WTC11 (cell line): ENCODE measurements around the gene DHRS7B. TPM values are rescaled to one million over a fixed set of nuclear protein-coding genes. Genes with fewer than 3 reads are reported as not detected.
"Not testable (repeated sequence)": the region's sequence is repeated elsewhere in the genome, so short reads cannot be mapped to it uniquely, and the experiment has no call there.

Experiments used
- ATAC-seq: fragments of 200-7000 bp; cut with Tn5 transposase; 2 replicates; pipeline ENCODE4 v1.10.0; 2021; ENCODE audit warnings: mild to moderate bottlenecking, moderate library complexity
- CTCF ChIA-PET: fragments of 300-600 bp; sonication (Branson Sonifier 250); formaldehyde crosslinking; loops from one replicate; lab custom pipeline; 2021; ENCODE audit warnings: antibody characterized with exemption; lab: Charles Lee
- POLR2A ChIA-PET: fragments of 350-600 bp; sonication (Branson Sonifier 250); formaldehyde crosslinking; loops from one replicate; lab custom pipeline; 2021; ENCODE audit warnings: antibody characterized with exemption; lab: Charles Lee
- DNase-seq: peaks from one replicate; pipeline ENCODE4 v3.0.0; 2021; ENCODE audit warnings: low spot score
- H3K27ac Mint-ChIP-seq: 2 replicates; pipeline ENCODE4 v1.8.0; 2021; ENCODE audit warnings: mixed read lengths
- H3K27me3 Mint-ChIP-seq: 2 replicates; pipeline ENCODE4 v1.8.0; 2021; ENCODE audit warnings: low read depth, mild to moderate bottlenecking, moderate library complexity, mixed read lengths
- H3K36me3 Mint-ChIP-seq: 2 replicates; pipeline ENCODE4 v1.8.0; 2021; ENCODE audit warnings: mixed read lengths
- H3K4me1 Mint-ChIP-seq: 2 replicates; pipeline ENCODE4 v1.8.0; 2022; ENCODE audit warnings: mixed read lengths
- H3K4me3 Mint-ChIP-seq: 2 replicates; pipeline ENCODE4 v1.8.0; 2021; ENCODE audit warnings: mild to moderate bottlenecking, moderate library complexity, mixed read lengths
- H3K9me3 Mint-ChIP-seq: 2 replicates; pipeline ENCODE4 v1.8.0; 2021; ENCODE audit warnings: mixed read lengths
- CBFB ChIP-seq: sonication (generic); formaldehyde crosslinking; IDR thresholded peaks from 2 replicates; pipeline ENCODE4 v1.8.1; 2022; ENCODE audit warnings: mild to moderate bottlenecking, low read depth, missing genetic modification reagents
- CREB1 ChIP-seq: sonication (generic); formaldehyde crosslinking; IDR thresholded peaks from 2 replicates; pipeline ENCODE4 v1.8.0; 2023; ENCODE audit warnings: mild to moderate bottlenecking, missing genetic modification reagents
- CTCF ChIP-seq: fragments of 200-600 bp; IDR thresholded peaks from 2 replicates; pipeline ENCODE4 v1.8.0; 2022; ENCODE audit warnings: antibody characterized with exemption
- ESRRA ChIP-seq: sonication (generic); formaldehyde crosslinking; IDR thresholded peaks from 2 replicates; pipeline ENCODE4 v1.8.1; 2022; ENCODE audit warnings: mild to moderate bottlenecking, missing genetic modification reagents, borderline replicate concordance
- GABPB1 ChIP-seq: sonication (generic); formaldehyde crosslinking; IDR thresholded peaks from 2 replicates; pipeline ENCODE4 v1.8.1; 2023; ENCODE audit warnings: mild to moderate bottlenecking, missing genetic modification reagents
- GRHL2 ChIP-seq: fragments of 250-450 bp; sonication (Bioruptor Pico); IDR thresholded peaks from 2 replicates; pipeline ENCODE4 v1.8.0; 2022; ENCODE audit warnings: mild to moderate bottlenecking, moderate library complexity; ENCODE audit not compliant: insufficient replicate concordance, severe bottlenecking
- IRF2 ChIP-seq: sonication (generic); formaldehyde crosslinking; IDR thresholded peaks from 2 replicates; pipeline ENCODE4 v1.8.0; 2022; ENCODE audit warnings: low read depth, missing genetic modification reagents, borderline replicate concordance
- JUN ChIP-seq: sonication (generic); formaldehyde crosslinking; IDR thresholded peaks from 2 replicates; pipeline ENCODE4 v1.8.0; 2023; ENCODE audit warnings: mild to moderate bottlenecking, missing genetic modification reagents
- MYBL2 ChIP-seq: sonication (generic); formaldehyde crosslinking; IDR thresholded peaks from 2 replicates; pipeline ENCODE4 v1.8.1; 2023; ENCODE audit warnings: mild to moderate bottlenecking, moderate library complexity, missing genetic modification reagents
- NR2C2 ChIP-seq: sonication (generic); formaldehyde crosslinking; IDR thresholded peaks from 2 replicates; pipeline ENCODE4 v1.8.0; 2022; ENCODE audit warnings: mild to moderate bottlenecking, missing genetic modification reagents
- PRRX2 ChIP-seq: fragments of 250-450 bp; sonication (Bioruptor Pico); IDR thresholded peaks from 2 replicates; pipeline ENCODE4 v1.8.0; 2021; ENCODE audit warnings: mild to moderate bottlenecking
- RELA ChIP-seq: sonication (generic); formaldehyde crosslinking; IDR thresholded peaks from 2 replicates; pipeline ENCODE4 v1.8.1; 2022; ENCODE audit warnings: missing genetic modification reagents, mild to moderate bottlenecking, borderline replicate concordance
- SMAD3 ChIP-seq: sonication (generic); formaldehyde crosslinking; IDR thresholded peaks from 2 replicates; pipeline ENCODE4 v1.8.0; 2022; ENCODE audit warnings: missing genetic modification reagents, mild to moderate bottlenecking, borderline replicate concordance
- TP53 ChIP-seq: sonication (generic); formaldehyde crosslinking; IDR thresholded peaks from 2 replicates; pipeline ENCODE4 v1.8.1; 2023; ENCODE audit warnings: mild to moderate bottlenecking, missing genetic modification reagents
- ZMAT4 ChIP-seq: fragments of 250-450 bp; sonication (Bioruptor Pico); IDR thresholded peaks from 2 replicates; pipeline ENCODE4 v1.9.0; 2021; ENCODE audit warnings: mild to moderate bottlenecking
- ZNF121 ChIP-seq: sonication (generic); formaldehyde crosslinking; IDR thresholded peaks from 2 replicates; pipeline ENCODE4 v1.8.0; 2023; ENCODE audit warnings: missing genetic modification reagents
- ZNF423 ChIP-seq: fragments of 250-450 bp; sonication (Bioruptor Pico); IDR thresholded peaks from 2 replicates; pipeline ENCODE4 v2.1.2; 2022; ENCODE audit warnings: mild to moderate bottlenecking, moderate library complexity
- ZNF671 ChIP-seq: fragments of 250-450 bp; sonication (Bioruptor Pico); IDR thresholded peaks from 2 replicates; pipeline ENCODE4 v1.8.0; 2021; ENCODE audit warnings: mild to moderate bottlenecking
- total RNA-seq: library from RNA; stranded (reverse); gene quantifications from 3 replicates; pipeline ENCODE4 v1.2.3, GENCODE V29; 2021
- TF ChIP-seq, protein P1 (sequence below): fragments of 250-450 bp; sonication (Bioruptor Pico); IDR thresholded peaks from 2 replicates; pipeline ENCODE4 v2.1.2; 2022; ENCODE audit warnings: mild to moderate bottlenecking, moderate library complexity
- TF ChIP-seq, protein P2 (sequence below): sonication (generic); formaldehyde crosslinking; IDR thresholded peaks from 2 replicates; pipeline ENCODE4 v1.8.1; 2023; ENCODE audit warnings: mild to moderate bottlenecking, missing genetic modification reagents
- TF ChIP-seq, protein P3 (sequence below): sonication (generic); formaldehyde crosslinking; IDR thresholded peaks from 2 replicates; pipeline ENCODE4 v1.8.0; 2022; ENCODE audit warnings: mild to moderate bottlenecking, missing genetic modification reagents

The DHRS7B gene
- total RNA-seq, 1 experiment from 2014 or later, result 15.6 TPM

- TF ChIP-seq SMAD3 (CRISPR knock-in tag) (no peak), MYBL2 (CRISPR knock-in tag) (no peak), CREB1 (no peak), GRHL2 (no peak), JUN (CRISPR knock-in tag) (no peak)
Measured at GRCh38 chr17:21124086-21124485, 2.7 kb upstream of the DHRS7B start (continued).

DNA sequence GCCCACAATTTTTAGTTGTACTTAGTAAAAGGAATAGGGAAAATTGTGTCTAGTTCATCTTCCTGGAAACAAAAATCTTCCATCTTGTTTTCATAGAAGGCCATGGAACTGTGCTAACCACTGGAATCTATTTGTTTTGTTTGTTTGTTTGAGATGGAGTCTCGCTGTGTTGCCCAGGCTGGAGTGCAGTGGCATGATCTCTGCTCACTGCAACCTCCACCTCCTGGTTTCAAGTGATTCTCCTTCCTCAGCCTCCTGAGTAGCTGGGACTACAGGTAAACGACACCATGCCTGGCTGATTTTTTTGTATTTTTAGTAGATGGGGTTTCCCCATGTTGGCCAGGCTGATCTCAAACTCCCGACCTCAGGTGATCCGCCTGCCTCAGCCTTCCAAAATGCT lies 2.2 kb upstream of the DHRS7B start:
- CTCF ChIA-PET, H3K4me3 Mint-ChIP-seq, POLR2A ChIA-PET, ATAC-seq, H3K9me3 Mint-ChIP-seq, H3K36me3 Mint-ChIP-seq, H3K27me3 Mint-ChIP-seq, DNase-seq: not testable (repeated sequence)
- peak; percentile 75; the same call in 1 of the 2 replicates for TF ChIP-seq ZNF121 (CRISPR knock-in tag)
- peaks cover 40% of the 10 kb centered on the region for H3K4me1 Mint-ChIP-seq
- peak overlapping the region; percentile 74 for H3K27ac Mint-ChIP-seq

DNA sequence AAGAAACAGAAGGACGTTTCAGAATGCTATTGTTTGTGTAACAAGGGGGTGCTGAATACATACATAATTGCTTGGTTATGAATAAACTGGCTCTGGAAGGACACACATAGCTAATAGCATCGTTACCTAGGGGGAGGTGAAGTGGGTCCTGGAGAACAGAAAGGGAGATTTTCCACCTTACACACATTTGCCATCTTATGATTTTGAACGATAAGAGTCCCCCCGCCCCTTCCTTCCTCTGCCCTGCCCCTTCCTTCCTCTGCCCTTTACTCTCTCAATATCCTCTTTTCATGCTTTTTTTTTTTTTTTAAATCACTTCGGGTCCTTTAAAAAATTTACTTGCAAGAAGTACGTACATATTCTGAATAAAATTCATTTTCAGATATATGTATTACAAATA lies 902 bp upstream of the DHRS7B start:
- CTCF ChIA-PET, result interaction anchor here (1.4 kb wide), 1 partner anchor 331 kb away, joined by 3 read pairs; no protein-coding TSS in a partner anchor
- ATAC-seq, result no peak
- H3K36me3 Mint-ChIP-seq, result no peaks in the 10 kb centered on the region

DNA sequence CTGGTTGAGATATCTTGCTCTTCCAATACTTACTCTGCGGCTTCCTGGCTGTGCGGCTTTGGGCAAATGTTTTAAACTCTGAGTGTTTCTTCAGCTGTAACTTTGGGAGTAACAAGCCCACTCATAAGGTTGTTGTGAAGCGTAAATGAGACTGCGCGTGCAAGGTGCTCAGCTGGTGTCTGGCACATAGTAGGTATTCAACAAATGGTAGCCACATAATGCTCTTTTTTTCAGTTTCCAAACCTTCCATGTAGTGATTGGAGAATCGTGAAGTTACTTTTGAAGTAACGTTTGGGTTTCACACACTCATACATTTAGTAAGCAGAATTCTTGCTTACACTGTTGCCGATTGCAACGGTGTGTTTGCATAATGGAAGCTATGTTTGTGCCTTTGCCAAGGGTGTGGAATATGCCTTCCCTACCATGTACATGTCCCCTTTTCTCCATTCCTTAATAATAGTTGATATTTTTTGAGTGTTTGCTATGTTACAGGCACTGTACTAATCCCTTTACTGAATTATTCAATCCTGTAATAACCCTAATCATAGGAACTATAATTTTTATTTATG lies 829 bp downstream of the DHRS7B start:
- Mint-ChIP-seq H3K36me3 (peaks cover 4% of the 10 kb centered on the region), H3K9me3 (peaks cover 12% of the 10 kb centered on the region), H3K4me3 (peak overlapping the region; percentile 96), H3K27me3 (0 out of 2 replicates have a peak, but pooled peaks cover 2% of the 10 kb centered on the region), H3K27ac (peak overlapping the region; percentile 99), H3K4me1 (peaks cover 40% of the 10 kb centered on the region)
- POLR2A ChIA-PET, result no interaction called here
- TF ChIP-seq TP53 (CRISPR knock-in tag), result no peak
- no peak for TF ChIP-seq RELA
- no peak for TF ChIP-seq ZMAT4 (CRISPR knock-in tag)
- no peak for TF ChIP-seq PRRX2 (CRISPR knock-in tag)
- TF ChIP-seq, protein P1, sequence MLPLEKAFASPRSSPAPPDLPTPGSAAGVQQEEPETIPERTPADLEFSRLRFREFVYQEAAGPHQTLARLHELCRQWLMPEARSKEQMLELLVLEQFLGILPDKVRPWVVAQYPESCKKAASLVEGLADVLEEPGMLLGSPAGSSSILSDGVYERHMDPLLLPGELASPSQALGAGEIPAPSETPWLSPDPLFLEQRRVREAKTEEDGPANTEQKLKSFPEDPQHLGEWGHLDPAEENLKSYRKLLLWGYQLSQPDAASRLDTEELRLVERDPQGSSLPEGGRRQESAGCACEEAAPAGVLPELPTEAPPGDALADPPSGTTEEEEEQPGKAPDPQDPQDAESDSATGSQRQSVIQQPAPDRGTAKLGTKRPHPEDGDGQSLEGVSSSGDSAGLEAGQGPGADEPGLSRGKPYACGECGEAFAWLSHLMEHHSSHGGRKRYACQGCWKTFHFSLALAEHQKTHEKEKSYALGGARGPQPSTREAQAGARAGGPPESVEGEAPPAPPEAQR (CRISPR knock-in tag), result no peak
- TF ChIP-seq, protein P2, sequence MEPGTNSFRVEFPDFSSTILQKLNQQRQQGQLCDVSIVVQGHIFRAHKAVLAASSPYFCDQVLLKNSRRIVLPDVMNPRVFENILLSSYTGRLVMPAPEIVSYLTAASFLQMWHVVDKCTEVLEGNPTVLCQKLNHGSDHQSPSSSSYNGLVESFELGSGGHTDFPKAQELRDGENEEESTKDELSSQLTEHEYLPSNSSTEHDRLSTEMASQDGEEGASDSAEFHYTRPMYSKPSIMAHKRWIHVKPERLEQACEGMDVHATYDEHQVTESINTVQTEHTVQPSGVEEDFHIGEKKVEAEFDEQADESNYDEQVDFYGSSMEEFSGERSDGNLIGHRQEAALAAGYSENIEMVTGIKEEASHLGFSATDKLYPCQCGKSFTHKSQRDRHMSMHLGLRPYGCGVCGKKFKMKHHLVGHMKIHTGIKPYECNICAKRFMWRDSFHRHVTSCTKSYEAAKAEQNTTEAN (CRISPR knock-in tag), result no peak
- TF ChIP-seq ESRRA (CRISPR knock-in tag), result no peak
- TF ChIP-seq ZNF423 (CRISPR knock-in tag), result no peak
- no peak for TF ChIP-seq GABPB1 (CRISPR knock-in tag)
- TF ChIP-seq IRF2 (CRISPR knock-in tag), result no peak
- no peak for TF ChIP-seq ZNF671
- TF ChIP-seq, protein P3, sequence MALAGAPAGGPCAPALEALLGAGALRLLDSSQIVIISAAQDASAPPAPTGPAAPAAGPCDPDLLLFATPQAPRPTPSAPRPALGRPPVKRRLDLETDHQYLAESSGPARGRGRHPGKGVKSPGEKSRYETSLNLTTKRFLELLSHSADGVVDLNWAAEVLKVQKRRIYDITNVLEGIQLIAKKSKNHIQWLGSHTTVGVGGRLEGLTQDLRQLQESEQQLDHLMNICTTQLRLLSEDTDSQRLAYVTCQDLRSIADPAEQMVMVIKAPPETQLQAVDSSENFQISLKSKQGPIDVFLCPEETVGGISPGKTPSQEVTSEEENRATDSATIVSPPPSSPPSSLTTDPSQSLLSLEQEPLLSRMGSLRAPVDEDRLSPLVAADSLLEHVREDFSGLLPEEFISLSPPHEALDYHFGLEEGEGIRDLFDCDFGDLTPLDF (CRISPR knock-in tag), result no peak
- no peak for TF ChIP-seq CTCF
- TF ChIP-seq NR2C2 (CRISPR knock-in tag), result no peak
- no peak for TF ChIP-seq CBFB (CRISPR knock-in tag)
- TF ChIP-seq SMAD3 (CRISPR knock-in tag), result no peak
- DNase-seq, result no peak
- ATAC-seq, result no peak
- CTCF ChIA-PET, result interaction anchor here (0.9 to 2.3 kb wide), 6 partner anchors 8 to 329 kb away, joined by 3 to 8 read pairs (median 4); no protein-coding TSS in a partner anchor

More for the DNA sequence above, 902 bp upstream of the DHRS7B start:
- POLR2A ChIA-PET, result interaction anchor here (1.9 kb wide), 1 partner anchor 83 kb away, joined by 6 read pairs; the partner anchor contains the start of gene USP22
- no peak for TF ChIP-seq GRHL2
- H3K9me3 Mint-ChIP-seq, result no peaks in the 10 kb centered on the region; the same call in 1 of the 2 replicates
- no peak for DNase-seq
- H3K4me1 Mint-ChIP-seq, result peaks cover 38% of the 10 kb centered on the region
- peak overlapping the region; percentile 96 for H3K4me3 Mint-ChIP-seq
- H3K27me3 Mint-ChIP-seq, result 0 out of 2 replicates have a peak, but pooled peaks cover 2% of the 10 kb centered on the region
- H3K27ac Mint-ChIP-seq, result no peak overlapping the region
